Skeletal muscle tissue (tissue), 4 donors: ENCODE results near the gene SEPTIN10. TPM values are rescaled to one million over a fixed set of nuclear protein-coding genes. Genes with fewer than 3 reads are reported as not detected.
A peak's percentile ranks its signal among the peaks of the same experiment; 100 is the strongest.

Experiments
- H3K27ac ChIP-seq: one replicate; pipeline ENCODE4 v1.7.0; 2013; ENCODE audit warnings: mild to moderate bottlenecking, low read depth, low read length, inconsistent platforms
- H3K27me3 ChIP-seq, 3 donors: one replicate each; pipeline ENCODE4 v1.7.0; 2013; ENCODE audit warnings: low read length in 3 of 3; ENCODE audit not compliant: control insufficient read depth in 3 of 3, insufficient read depth in 3 of 3
- H3K36me3 ChIP-seq, 3 donors: one replicate each; pipeline ENCODE4 v1.7.0; 2013; ENCODE audit warnings: low read length in 3 of 3; ENCODE audit not compliant: control insufficient read depth in 3 of 3, insufficient read depth in 3 of 3
- H3K4me1 ChIP-seq, 3 donors: one replicate each; pipeline ENCODE4 v1.7.0; 2013; ENCODE audit warnings: low read length in 3 of 3, mild to moderate bottlenecking in 3 of 3; ENCODE audit not compliant: control insufficient read depth in 3 of 3, insufficient read depth in 3 of 3
- H3K4me3 ChIP-seq, 3 donors: one replicate each; pipeline ENCODE4 v1.7.0; 2013; ENCODE audit warnings: low read length in 3 of 3
- H3K9ac ChIP-seq, 3 donors: one replicate each; pipeline ENCODE4 v1.7.0; 2013; ENCODE audit warnings: low read length in 3 of 3, mild to moderate bottlenecking in 3 of 3, moderate library complexity in 2 of 3, low read depth in 1 of 3
- H3K9me3 ChIP-seq, 3 donors: one replicate each; pipeline ENCODE4 v1.7.0; 2013; ENCODE audit warnings: low read length in 3 of 3; ENCODE audit not compliant: control insufficient read depth in 3 of 3
- total RNA-seq: library from RNA; depleted of rRNA; stranded (reverse); fragments of >200 nt; gene quantifications from one replicate; pipeline ENCODE4 v1.2.3, GENCODE V29; 2014
- donor health status: Osteomylitis.

Gene SEPTIN10
- total RNA-seq, 1 donor from 2014 or later: 109 TPM

DNA sequence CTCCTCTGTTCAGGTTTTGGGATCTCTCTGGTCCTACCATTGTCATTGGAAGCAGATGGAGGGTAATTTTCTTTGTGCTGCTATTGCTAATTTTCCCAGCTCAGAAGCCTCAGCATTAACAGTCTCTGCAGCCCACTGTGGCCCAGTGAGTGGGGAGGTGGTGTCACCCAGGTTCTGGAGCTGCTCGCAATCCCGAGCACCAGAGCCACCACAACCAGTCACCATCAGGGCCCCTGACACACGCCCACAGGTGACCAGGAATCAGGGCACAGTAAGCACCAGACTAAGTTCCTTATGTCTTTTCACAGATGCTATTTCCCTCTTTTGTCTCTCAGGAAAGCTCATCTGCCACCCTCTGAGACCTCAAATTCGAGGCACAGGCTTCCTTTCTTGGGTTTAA, 87.9 kb downstream of the SEPTIN10 start:
- H3K27ac ChIP-seq: no peak overlapping the region
- peaks cover 0 to 6% (median 4%) of the 10 kb centered on the region in 3 donors for H3K27me3 ChIP-seq
- peaks cover 3 to 14% (median 10%) of the 10 kb centered on the region in 3 donors for H3K4me1 ChIP-seq
- no peaks in the 10 kb centered on the region for H3K9me3 ChIP-seq
- H3K9ac ChIP-seq: no peak overlapping the region
- H3K36me3 ChIP-seq: no peaks in the 10 kb centered on the region
- H3K4me3 ChIP-seq: no peak overlapping the region

DNA sequence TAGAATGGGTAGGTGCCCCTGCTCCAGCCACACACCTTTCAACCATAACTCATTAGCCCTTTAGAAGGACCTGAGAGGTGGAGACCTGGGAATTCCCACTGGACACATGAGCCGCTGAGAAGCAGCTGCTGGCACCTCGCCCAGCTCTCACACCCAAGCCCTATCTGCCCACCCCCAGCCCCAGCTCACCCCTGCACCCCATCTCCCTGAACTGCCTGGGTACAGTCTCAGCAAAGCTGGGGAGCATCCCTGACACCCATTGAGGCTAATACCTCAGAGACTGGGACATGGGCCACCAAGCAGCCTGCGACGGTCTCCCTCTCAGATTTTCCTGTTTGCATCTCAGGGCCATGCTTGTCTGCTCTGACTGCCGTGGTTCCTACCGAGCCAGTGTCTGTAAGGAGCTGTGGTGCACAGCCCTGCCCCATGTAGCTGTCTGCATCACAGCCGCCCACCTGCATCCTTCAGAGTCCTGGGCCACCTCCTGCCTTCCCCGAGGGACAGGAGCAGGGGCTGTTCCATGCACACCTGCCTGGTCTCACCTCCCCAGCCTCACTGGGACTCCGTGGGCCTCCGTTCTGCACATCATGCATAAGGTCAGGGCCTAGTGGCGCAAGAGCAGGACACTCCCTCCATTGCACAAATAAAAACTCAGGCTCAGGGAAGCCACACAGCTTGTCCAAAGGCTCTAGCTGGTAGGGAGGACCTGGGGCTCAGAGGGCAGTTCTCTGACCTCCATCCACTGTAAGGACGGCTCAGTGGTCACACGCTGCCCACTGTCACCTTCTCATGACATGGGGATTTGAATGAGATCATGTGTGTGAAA, 90.0 kb downstream of the SEPTIN10 start:
- Histone ChIP-seq H3K36me3 (no peaks in the 10 kb centered on the region), H3K4me3 (no peak overlapping the region), H3K9me3 (no peaks in the 10 kb centered on the region), H3K9ac (no peak overlapping the region), H3K27ac (no peak overlapping the region), H3K27me3 (peaks cover 0 to 4% (median 0%) of the 10 kb centered on the region in 3 donors), H3K4me1 (peaks cover 0 to 7% (median 3%) of the 10 kb centered on the region in 3 donors)

DNA sequence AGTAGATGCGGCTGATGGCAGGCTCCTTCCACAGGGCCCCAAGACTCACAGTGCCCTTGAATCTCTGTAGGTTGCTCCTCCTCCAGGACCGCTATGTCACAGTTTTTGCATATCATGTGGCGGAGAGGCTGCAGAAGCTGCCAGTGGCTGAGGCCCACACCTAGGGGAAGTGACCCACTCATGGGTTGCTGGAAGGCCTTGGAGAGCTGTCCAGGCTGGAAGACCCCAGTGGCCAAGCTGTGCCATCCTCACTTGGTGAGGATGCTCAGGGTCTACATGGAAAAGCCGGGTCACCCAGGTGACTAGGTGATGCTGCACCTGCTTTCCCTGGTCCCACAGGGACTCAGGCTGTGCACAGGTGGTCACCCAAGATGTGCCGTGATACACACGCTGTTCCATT, 90.6 kb downstream of the SEPTIN10 start:
- no peak overlapping the region for H3K9ac ChIP-seq
- H3K27ac ChIP-seq: no peak overlapping the region
- no peak overlapping the region for H3K4me3 ChIP-seq
- peaks cover 0 to 7% (median 3%) of the 10 kb centered on the region in 3 donors for H3K4me1 ChIP-seq
- peaks cover 0 to 4% (median 0%) of the 10 kb centered on the region in 3 donors for H3K27me3 ChIP-seq
- H3K36me3 ChIP-seq: no peaks in the 10 kb centered on the region
- H3K9me3 ChIP-seq: no peaks in the 10 kb centered on the region

DNA sequence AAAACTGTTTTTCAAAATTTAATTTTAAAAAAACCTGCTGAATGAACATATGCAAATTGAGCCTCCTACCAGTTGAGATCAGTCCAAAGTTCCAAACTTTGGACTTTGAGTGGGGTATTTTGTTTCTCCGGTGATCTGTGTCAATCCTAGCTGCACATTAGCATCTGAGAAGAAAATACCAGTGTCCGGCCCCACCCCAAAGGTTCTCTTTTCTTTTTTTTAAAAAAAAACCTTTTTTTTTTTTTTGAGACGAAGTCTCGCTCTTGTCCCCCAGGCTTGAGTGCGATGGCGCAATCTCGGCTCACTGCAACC, 91.7 kb downstream of the SEPTIN10 start:
- H3K36me3 ChIP-seq: no peaks in the 10 kb centered on the region

GRCh38 chr2:109521233-109522062, 92.3 kb downstream of the SEPTIN10 start:
- H3K27ac ChIP-seq: no peak overlapping the region
- H3K9ac ChIP-seq: peak overlapping the region in 1 of 3 donors; percentile 40
- H3K4me3 ChIP-seq: peak overlapping the region; percentile 0 to 45 (median 27)
- peaks cover 0 to 4% (median 0%) of the 10 kb centered on the region in 3 donors for H3K27me3 ChIP-seq
- no peaks in the 10 kb centered on the region for H3K36me3 ChIP-seq
- no peaks in the 10 kb centered on the region for H3K9me3 ChIP-seq
- H3K4me1 ChIP-seq: peaks cover 0 to 7% (median 3%) of the 10 kb centered on the region in 3 donors

More for the DNA sequence above, 91.7 kb downstream of the SEPTIN10 start:
- Histone ChIP-seq H3K4me3 (no peak overlapping the region), H3K9me3 (no peaks in the 10 kb centered on the region), H3K27ac (no peak overlapping the region), H3K27me3 (peaks cover 0 to 4% (median 0%) of the 10 kb centered on the region in 3 donors), H3K9ac (no peak overlapping the region), H3K4me1 (peaks cover 0 to 7% (median 3%) of the 10 kb centered on the region in 3 donors)

DNA sequence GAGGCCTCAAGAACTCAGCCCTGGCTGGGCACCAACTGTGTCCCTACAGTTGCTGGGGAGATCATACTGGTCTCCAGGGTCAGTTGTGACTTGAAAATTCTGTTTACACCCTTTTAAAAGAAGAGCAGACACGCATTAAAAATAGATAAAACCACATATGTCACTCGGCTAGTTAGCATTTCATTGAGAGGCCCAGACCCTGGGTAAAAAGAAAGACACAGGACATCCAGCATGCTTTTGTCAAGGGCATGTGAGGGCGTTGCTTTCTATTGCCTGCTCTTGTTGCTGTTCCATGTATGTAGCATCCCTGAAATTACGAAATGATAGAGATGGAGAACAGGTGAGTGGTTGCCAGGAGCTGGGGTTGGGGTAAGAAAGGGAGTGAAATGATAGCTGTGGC, 94.3 kb downstream of the SEPTIN10 start:
- H3K9me3 ChIP-seq: no peaks in the 10 kb centered on the region
- H3K27me3 ChIP-seq: peaks cover 0 to 4% (median 0%) of the 10 kb centered on the region in 3 donors
- no peak overlapping the region for H3K4me3 ChIP-seq
- H3K9ac ChIP-seq: no peak overlapping the region
- peaks cover 2 to 7% (median 4%) of the 10 kb centered on the region in 3 donors for H3K4me1 ChIP-seq
- no peaks in the 10 kb centered on the region for H3K36me3 ChIP-seq
- H3K27ac ChIP-seq: no peak overlapping the region

DNA sequence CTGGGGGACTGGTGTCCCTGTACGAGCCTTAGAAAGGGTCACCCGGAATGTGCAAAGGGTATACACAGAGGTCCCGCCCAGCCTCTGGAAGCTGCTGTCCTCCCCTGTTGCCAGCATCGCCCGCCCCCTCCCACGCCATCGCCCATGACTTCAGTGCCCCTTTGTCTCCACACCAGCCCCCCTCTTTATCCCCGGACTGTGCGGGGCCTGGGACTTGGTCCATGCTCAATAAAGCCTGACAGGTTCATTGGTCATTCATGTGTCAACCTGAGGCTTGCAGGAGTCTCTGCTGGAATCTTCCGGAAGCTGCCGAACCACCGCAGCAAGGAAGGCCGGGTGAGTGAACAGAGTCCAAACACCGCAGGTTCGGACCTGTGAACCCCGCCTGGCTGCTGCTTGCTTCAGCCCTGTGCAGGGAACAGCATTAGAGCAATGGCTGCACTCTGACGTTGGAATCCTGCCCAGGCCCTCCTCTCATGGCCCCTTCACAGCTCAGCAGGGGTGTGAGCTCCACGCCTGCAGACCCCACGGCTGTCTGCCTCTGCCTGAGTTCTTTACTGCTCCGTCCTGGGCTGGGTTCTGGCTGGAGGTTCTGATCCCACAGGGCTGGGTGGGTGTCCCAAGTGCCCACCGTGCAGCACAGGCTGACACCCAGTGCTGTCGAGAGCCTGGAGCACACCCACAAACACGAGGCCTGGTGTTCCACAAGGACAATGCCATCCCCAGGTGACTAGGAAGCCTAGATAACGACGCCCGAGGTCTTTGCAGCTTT, 96.5 kb downstream of the SEPTIN10 start:
- no peak overlapping the region for H3K27ac ChIP-seq
- H3K9ac ChIP-seq: no peak overlapping the region
- peaks cover 7 to 20% (median 19%) of the 10 kb centered on the region in 3 donors for H3K4me1 ChIP-seq
- H3K27me3 ChIP-seq: no peaks in the 10 kb centered on the region
- H3K9me3 ChIP-seq: no peaks in the 10 kb centered on the region
- no peaks in the 10 kb centered on the region for H3K36me3 ChIP-seq
- H3K4me3 ChIP-seq: no peak overlapping the region

DNA sequence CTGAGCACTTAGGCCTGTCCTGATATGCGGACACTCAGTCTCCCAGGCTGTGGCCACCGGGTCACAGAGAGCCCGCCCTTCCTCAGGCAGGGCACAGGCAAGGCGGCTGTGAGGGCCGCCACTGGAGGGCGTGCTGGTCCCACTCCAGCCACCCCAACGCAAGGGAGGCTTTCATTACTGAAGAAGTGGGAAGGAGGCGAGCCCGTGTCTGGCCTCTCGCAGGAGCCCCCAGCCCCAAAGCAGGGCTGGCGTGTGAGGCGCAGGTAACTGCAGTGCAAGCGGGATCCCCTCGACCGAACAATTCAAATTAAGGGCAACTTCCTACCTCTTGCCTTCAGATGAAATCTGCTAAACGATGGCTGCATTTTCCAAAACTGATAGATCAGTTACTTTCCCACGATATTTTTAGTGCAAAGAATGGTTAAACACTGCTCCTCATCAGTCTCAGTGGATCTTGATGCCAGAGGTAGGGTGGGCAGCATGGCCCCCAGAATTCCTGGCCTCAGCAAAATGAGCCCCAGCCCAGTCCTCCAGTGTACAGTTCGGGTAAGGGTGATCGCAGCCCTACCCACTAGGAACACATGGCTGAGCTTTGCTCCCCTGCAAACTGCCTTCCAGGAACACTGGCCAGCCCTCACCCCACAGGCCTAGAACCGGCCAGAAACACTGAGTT, 97.2 kb downstream of the SEPTIN10 start:
- Histone ChIP-seq H3K9ac (no peak overlapping the region), H3K27ac (no peak overlapping the region), H3K27me3 (no peaks in the 10 kb centered on the region), H3K9me3 (no peaks in the 10 kb centered on the region), H3K36me3 (no peaks in the 10 kb centered on the region), H3K4me3 (no peak overlapping the region), H3K4me1 (peaks cover 7 to 19% (median 18%) of the 10 kb centered on the region in 3 donors)

DNA sequence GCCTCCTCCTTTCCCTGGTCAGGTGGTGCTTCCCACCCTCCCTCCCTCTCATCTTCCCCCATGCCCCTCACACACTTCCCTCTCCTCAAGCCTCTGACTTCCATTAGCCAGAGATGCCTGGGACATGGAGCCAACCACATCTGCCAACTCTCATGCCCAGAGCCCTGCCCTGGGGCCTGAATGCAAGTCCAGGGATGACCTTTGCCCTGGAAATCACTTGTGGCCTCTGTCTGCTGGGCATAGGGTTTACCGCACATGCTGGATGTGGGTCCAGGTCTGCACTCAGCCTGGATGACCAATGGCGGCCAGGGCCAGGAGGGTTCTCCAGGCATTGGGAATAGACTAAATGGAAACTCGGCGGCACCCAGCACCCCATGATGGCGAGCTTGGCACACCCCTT, 98.9 kb downstream of the SEPTIN10 start:
- H3K27me3 ChIP-seq: no peaks in the 10 kb centered on the region
- no peak overlapping the region for H3K4me3 ChIP-seq
- H3K9ac ChIP-seq: no peak overlapping the region
- H3K27ac ChIP-seq: peak overlapping the region; percentile 57
- peaks cover 10 to 28% (median 21%) of the 10 kb centered on the region in 3 donors for H3K4me1 ChIP-seq
- no peaks in the 10 kb centered on the region for H3K9me3 ChIP-seq
- H3K36me3 ChIP-seq: no peaks in the 10 kb centered on the region
